ENCODE data around the gene RPRML. TPM values are rescaled to one million over a fixed set of nuclear protein-coding genes. Genes with fewer than 3 reads are reported as not detected.
A peak's percentile ranks its signal among the peaks of the same experiment; 100 is the strongest.

The RPRML gene
- total and polyA plus RNA-seq, 2 donors (not counting 1 experiment from before 2014, with no cell fraction given), result not detected

DNA sequence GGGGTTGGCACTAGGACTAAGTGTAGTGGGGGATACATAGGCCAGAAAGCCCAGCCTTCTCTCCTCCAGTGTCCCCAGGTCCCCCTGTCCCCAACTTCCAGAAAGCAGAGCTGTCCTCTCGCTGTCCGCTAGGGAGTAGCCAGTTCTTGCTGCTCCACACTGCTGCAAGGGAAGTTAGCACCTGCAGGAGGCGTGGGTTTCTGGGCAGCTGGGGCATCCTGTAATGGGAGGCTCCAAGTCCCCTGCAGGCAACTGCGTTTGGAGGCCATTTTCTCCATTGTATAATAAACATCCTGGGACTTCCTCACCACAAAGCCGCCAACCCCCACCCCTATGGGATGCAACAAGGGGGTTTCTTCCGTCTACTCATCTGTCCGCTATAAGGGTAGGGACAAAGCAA lies 1.7 kb downstream of the RPRML start:
- TF ChIP-seq CTCF (conservative IDR thresholded peaks at IDR 0.05 in 1 of 2, IDR thresholded peaks at IDR 0.05 in 1 of 2; ENCODE audit: low read depth in 1 of 2, low read length in 2 of 2) (peak; percentile 12 to 28), EZH2 (IDR thresholded peaks at IDR 0.05; ENCODE audit: low read length, missing control alignments) (no peak)
- H3K4me1 ChIP-seq (ENCODE audit: control insufficient read depth, extremely low read depth, insufficient read depth, low read length), result no peaks in the 10 kb centered on the region
- no peak overlapping the region for H3K9ac ChIP-seq (ENCODE audit: insufficient read depth, low read length)
- peaks cover 47% of the 10 kb centered on the region for H3K27me3 ChIP-seq (ENCODE audit: control insufficient read depth, insufficient read depth, low read length)
- H3K4me2 ChIP-seq (ENCODE audit: extremely low read depth, insufficient read depth, low read length), result no peak overlapping the region
- no peaks in the 10 kb centered on the region for H3K36me3 ChIP-seq (ENCODE audit: control insufficient read depth, insufficient read depth, low read length)
- H3K27ac ChIP-seq (ENCODE audit: insufficient read depth, low read length), result no peak overlapping the region
- no peak overlapping the region for H2AFZ ChIP-seq (ENCODE audit: low read length)
- H3K4me3 ChIP-seq (replicated peaks in 1 of 4; ENCODE audit: control extremely low read depth in 1 of 4, insufficient read depth in 1 of 4, low read depth in 3 of 4, low read length in 4 of 4), result no peak overlapping the region
- H4K20me1 ChIP-seq (ENCODE audit: control insufficient read depth, extremely low read depth, insufficient read depth, low read length), result no peaks in the 10 kb centered on the region
- DNase-seq (ENCODE audit: low read depth in 2 of 2), result peak; percentile 16 to 29
- H3K79me2 ChIP-seq (ENCODE audit: control insufficient read depth, insufficient read depth, low read length), result no peaks in the 10 kb centered on the region
- no peaks in the 10 kb centered on the region for H3K9me3 ChIP-seq (ENCODE audit: control insufficient read depth, insufficient read depth, low read depth, low read length)

DNA sequence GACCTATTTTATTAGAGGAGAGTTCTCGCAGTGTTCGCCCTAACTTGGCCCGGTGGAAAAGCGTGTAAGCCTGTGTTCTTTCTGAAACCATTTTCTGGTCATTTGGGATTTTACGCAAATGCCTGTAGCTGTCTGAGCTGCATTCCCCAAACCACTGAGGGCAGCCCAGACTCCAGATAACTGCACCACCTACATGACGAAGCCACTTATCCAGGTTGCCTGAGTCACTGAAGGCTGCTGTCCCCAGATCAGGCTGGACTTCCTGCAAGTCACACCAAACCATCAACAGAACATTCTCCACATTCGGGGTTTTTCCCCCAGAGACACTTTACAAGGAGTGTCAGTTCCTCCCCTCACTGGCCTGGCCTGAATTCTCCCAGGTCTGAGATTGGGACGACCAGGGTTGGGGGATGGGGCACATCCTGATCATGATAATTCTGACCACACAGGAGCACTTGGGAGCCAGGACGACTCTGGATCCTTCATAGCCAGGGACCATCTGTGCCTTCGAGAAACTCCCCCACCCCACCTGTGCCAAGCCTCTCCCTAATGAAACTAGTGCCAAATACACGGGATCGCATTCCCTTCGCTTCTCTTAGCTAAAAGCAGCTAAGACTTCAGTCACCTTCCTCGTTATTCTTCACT lies 2.3 kb downstream of the RPRML start:
- Histone ChIP-seq H3K27me3 (ENCODE audit: control insufficient read depth, insufficient read depth, low read length) (peaks cover 46% of the 10 kb centered on the region), H3K79me2 (ENCODE audit: control insufficient read depth, insufficient read depth, low read length) (no peaks in the 10 kb centered on the region), H3K4me3 (replicated peaks in 1 of 4; ENCODE audit: control extremely low read depth in 1 of 4, insufficient read depth in 1 of 4, low read depth in 3 of 4, low read length in 4 of 4) (no peak overlapping the region), H4K20me1 (ENCODE audit: control insufficient read depth, extremely low read depth, insufficient read depth, low read length) (no peaks in the 10 kb centered on the region), H3K9ac (ENCODE audit: insufficient read depth, low read length) (no peak overlapping the region), H3K4me1 (ENCODE audit: control insufficient read depth, extremely low read depth, insufficient read depth, low read length) (no peaks in the 10 kb centered on the region), H3K27ac (ENCODE audit: insufficient read depth, low read length) (no peak overlapping the region), H3K4me2 (ENCODE audit: extremely low read depth, insufficient read depth, low read length) (no peak overlapping the region), H2AFZ (ENCODE audit: low read length) (no peak overlapping the region), H3K9me3 (ENCODE audit: control insufficient read depth, insufficient read depth, low read depth, low read length) (no peaks in the 10 kb centered on the region), H3K36me3 (ENCODE audit: control insufficient read depth, insufficient read depth, low read length) (no peaks in the 10 kb centered on the region)
- TF ChIP-seq EZH2 (IDR thresholded peaks at IDR 0.05; ENCODE audit: low read length, missing control alignments) (no peak), CTCF (conservative IDR thresholded peaks at IDR 0.05 in 1 of 2, IDR thresholded peaks at IDR 0.05 in 1 of 2; ENCODE audit: low read depth in 1 of 2, low read length in 2 of 2) (no peak)
- DNase-seq (ENCODE audit: low read depth in 2 of 2), result no peak

DNA sequence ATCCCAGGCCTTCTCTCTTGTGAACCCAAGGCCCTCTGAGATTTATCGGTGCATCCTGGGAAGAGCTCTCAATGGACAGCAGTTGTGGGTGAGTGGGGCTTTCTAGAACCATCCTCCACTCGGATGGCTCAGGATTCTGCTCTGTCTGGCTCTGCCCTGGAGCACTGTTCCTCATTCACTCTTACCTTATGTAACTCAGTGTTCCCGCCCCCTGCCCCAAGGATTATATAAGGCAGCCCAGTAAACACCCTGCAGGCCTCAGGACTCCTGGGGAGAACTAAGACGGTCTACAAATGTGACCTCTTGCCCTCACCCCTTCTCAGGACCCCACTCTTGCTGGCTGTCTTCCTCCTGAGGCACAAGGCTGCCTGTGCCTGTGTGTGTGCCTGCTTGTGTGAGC lies 3.8 kb downstream of the RPRML start:
- H3K4me2 ChIP-seq (ENCODE audit: extremely low read depth, insufficient read depth, low read length), result no peak overlapping the region
- TF ChIP-seq CTCF (conservative IDR thresholded peaks at IDR 0.05 in 1 of 2, IDR thresholded peaks at IDR 0.05 in 1 of 2; ENCODE audit: low read depth in 1 of 2, low read length in 2 of 2) (no peak), EZH2 (IDR thresholded peaks at IDR 0.05; ENCODE audit: low read length, missing control alignments) (no peak)
- H2AFZ ChIP-seq (ENCODE audit: low read length), result no peak overlapping the region
- H3K27ac ChIP-seq (ENCODE audit: insufficient read depth, low read length), result no peak overlapping the region
- DNase-seq (ENCODE audit: low read depth in 2 of 2), result no peak
- H3K9ac ChIP-seq (ENCODE audit: insufficient read depth, low read length), result no peak overlapping the region
- no peaks in the 10 kb centered on the region for H3K79me2 ChIP-seq (ENCODE audit: control insufficient read depth, insufficient read depth, low read length)
- no peaks in the 10 kb centered on the region for H3K4me1 ChIP-seq (ENCODE audit: control insufficient read depth, extremely low read depth, insufficient read depth, low read length)
- H4K20me1 ChIP-seq (ENCODE audit: control insufficient read depth, extremely low read depth, insufficient read depth, low read length), result no peaks in the 10 kb centered on the region
- H3K27me3 ChIP-seq (ENCODE audit: control insufficient read depth, insufficient read depth, low read length), result peaks cover 42% of the 10 kb centered on the region
- H3K36me3 ChIP-seq (ENCODE audit: control insufficient read depth, insufficient read depth, low read length), result no peaks in the 10 kb centered on the region
- no peak overlapping the region for H3K4me3 ChIP-seq (replicated peaks in 1 of 4; ENCODE audit: control extremely low read depth in 1 of 4, insufficient read depth in 1 of 4, low read depth in 3 of 4, low read length in 4 of 4)
- H3K9me3 ChIP-seq (ENCODE audit: control insufficient read depth, insufficient read depth, low read depth, low read length), result no peaks in the 10 kb centered on the region
